ENCODE measurements around the gene OR2T29. TPM values are rescaled to one million over a fixed set of nuclear protein-coding genes. Genes with fewer than 3 reads are reported as not detected.
A peak's percentile ranks its signal among the peaks of the same experiment; 100 is the strongest.
"Not testable (repeated sequence)": the region's sequence is repeated elsewhere in the genome, so short reads cannot be mapped to it uniquely, and the experiment has no call there.

OR2T29 gene, protein sequence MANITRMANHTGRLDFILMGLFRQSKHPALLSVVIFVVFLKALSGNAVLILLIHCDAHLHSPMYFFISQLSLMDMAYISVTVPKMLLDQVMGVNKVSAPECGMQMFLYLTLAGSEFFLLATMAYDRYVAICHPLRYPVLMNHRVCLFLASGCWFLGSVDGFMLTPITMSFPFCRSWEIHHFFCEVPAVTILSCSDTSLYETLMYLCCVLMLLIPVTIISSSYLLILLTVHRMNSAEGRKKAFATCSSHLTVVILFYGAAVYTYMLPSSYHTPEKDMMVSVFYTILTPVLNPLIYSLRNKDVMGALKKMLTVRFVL
- not detected in 2 replicates for total RNA-seq (2014; rRNA removed; shearing (Covaris generic))

DNA sequence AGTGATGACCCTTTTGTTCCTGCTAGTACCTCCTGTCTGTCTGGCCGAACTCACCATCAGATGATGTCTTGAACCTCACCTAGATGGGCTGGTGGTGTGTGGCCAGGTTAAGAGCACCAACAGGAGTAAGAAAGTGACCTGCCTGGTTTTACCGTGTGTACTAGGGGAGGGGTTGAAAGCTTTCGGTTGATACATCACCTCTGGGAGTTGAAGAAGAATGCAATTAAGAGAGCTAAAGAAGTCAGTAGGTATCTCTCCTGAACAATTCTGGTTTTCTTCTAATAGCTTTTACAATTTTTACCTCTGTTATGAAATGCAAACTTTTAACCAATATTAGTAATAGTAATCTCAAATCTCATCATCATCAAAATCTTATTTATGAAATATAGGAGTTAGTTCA lies at the start of gene OR2T29:
TSS of gene OR2T29 (minus strand) at position 101 of the 400 bp plus-strand sequence. CDS start 3,281 bp downstream, outside the sequence.
- H3K4me3 ChIP-seq; DNase-seq; H3K9me3 ChIP-seq (replicated peaks); H3K4me1 ChIP-seq; H3K36me3 ChIP-seq; H3K27ac ChIP-seq; H3K27me3 ChIP-seq: not testable (repeated sequence)

DNA sequence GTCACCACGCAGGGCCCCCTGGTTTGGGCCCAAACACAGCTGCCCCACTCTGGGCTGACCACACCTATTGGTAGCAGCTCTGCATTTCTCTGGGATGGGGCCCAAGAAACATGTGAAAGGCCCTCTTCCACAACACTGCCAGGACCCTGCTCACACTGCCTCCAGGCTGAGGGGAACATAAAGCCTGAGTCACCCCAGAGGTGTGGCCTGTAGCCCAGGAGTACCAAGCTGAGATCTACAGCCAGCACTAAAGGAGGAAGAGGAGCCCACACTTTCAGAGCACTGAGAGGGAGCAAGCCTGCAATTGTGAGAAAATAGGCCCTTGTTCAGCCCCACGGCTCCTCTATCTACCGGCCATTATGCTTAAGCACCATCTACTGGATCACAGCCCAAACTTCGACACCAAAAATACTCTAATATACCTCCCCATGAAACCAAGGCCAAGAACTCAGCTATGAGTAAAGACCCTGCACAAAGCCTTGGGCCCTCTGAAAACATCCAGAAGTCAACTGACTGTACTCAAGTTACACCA lies 49.4 kb upstream of the OR2T29 start:
- DNase-seq, result no peak
- no peaks in the 10 kb centered on the region for H3K36me3 ChIP-seq
- no peak overlapping the region for H3K27ac ChIP-seq
- no peaks in the 10 kb centered on the region for H3K9me3 ChIP-seq (replicated peaks)
- no peak overlapping the region for H3K4me3 ChIP-seq
- H3K4me1 ChIP-seq, result no peaks in the 10 kb centered on the region
- H3K27me3 ChIP-seq, result no peaks in the 10 kb centered on the region

DNA sequence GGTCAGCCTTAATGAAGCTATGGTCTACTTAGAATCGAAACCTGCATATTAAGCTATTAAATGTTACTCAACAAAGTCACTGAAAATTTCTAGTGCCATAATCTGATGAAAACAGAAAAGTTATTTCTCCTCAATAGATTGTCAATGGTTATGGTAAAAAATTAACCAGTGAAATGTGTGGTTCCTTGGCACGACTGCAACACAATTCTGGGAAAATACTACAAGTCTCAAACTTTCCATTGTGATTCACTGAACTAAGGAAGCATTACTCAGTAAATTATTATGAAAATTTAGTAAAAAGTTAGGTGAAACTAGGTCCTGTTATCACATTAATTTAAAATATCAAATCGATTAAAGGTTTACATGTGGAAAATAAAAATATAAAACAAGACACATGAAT lies 47.7 kb upstream of the OR2T29 start:
- H3K4me1 ChIP-seq, result no peaks in the 10 kb centered on the region
- H3K27ac ChIP-seq, result no peak overlapping the region
- no peaks in the 10 kb centered on the region for H3K9me3 ChIP-seq (replicated peaks)
- DNase-seq, result no peak
- no peak overlapping the region for H3K4me3 ChIP-seq
- no peaks in the 10 kb centered on the region for H3K27me3 ChIP-seq
- H3K36me3 ChIP-seq, result no peaks in the 10 kb centered on the region

DNA sequence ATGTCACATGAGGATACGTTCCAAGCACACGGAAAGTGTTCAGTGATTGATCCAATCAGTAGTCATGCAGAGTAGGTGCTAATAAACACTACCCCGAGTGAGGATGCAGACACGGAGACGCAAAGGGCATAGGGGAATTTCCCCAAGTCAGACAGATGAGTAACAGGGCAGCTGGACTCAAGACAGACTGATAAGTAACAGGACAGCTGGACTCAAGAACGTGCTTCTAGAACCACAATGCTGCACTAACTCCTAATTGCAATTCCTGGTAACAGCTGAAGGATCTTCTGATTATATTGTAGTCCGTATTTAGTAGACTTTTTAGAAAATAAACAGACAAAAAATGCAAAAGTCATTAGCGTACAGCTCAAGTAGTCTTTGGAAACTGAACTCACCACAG lies 36.8 kb upstream of the OR2T29 start:
- Histone ChIP-seq H3K27ac (peak overlapping the region; percentile 36; the same call in 1 of the 2 replicates), H3K27me3 (no peaks in the 10 kb centered on the region), H3K4me3 (no peak overlapping the region), H3K4me1 (peaks cover 12% of the 10 kb centered on the region), H3K9me3 (replicated peaks) (no peaks in the 10 kb centered on the region), H3K36me3 (no peaks in the 10 kb centered on the region)
- peak in 1 of 2 experiments; percentile 38 for DNase-seq

DNA sequence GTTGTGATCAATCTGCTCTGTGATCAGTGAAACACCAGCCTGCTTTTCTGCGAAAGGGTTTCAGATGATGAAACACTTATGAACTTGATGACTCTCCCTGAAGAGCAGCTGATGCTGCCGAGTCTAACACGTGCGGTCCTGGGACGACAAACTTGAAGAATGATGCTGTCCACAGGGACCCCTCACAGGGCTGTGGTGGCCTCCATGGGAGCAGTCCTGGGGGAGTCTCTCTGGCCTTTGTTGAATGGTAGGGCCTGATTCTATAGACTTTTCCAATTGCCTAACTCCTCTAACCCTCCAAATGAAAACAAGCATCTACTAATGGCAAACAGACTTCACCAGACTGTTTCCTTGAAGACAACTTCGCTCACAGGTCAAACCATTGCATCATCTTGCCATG lies 35.0 kb upstream of the OR2T29 start, which contains the start of gene OR2T10:
TSS of gene OR2T10 (minus strand) at position 112 of the 400 bp plus-strand sequence. CDS start 3,932 bp downstream, outside the sequence.
- H3K27me3 ChIP-seq, result no peaks in the 10 kb centered on the region
- H3K9me3 ChIP-seq (replicated peaks), result no peaks in the 10 kb centered on the region
- H3K27ac ChIP-seq, result no peak within 1 kb of the TSS
- DNase-seq, result no peak
- H3K36me3 ChIP-seq, result no peaks in the 10 kb centered on the region
- H3K4me3 ChIP-seq, result no peak within 1 kb of the TSS
- peaks cover 12% of the 10 kb centered on the region for H3K4me1 ChIP-seq

DNA sequence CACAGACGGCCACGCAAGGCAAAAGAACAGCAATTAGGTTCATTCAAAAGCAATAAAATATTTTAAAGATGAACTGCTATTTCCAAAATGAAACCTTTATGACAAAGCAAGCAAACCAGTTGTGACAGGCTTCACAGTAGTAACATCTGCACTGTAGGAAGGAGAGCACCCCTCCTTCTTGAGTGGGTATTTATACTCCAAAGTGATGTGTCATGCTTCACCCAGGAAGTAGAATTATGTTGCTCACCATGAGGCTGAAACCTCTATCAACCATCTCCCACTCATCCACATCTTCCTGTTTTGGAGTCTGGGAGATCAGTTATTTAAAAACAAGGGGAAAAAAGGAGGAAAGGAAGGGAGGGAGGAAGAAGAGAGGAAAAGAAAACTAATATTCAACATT lies 34.0 kb upstream of the OR2T29 start:
- Histone ChIP-seq H3K27ac (no peak overlapping the region), H3K4me1 (peaks cover 12% of the 10 kb centered on the region), H3K4me3 (no peak overlapping the region), H3K27me3 (no peaks in the 10 kb centered on the region), H3K36me3 (no peaks in the 10 kb centered on the region), H3K9me3 (replicated peaks) (no peaks in the 10 kb centered on the region)
- no peak for DNase-seq

DNA sequence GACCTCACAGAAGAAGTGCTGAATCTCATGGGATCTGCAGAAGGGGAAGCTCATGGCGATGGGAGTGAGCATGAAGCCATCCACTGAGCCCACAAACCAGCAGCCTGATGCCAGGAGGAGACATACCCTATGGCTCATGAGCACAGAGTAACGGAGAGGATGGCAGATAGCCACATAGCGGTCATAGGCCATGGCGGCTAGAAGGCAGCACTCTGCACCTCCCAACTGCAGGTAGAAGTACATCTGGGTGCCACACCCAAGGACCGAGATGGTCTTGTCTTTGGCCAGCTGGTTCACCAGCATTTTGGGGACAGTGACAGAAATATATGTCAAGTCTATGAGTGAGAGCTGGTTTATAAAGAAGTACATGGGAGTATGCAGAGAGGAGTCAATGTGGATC lies 30.7 kb upstream of the OR2T29 start:
- no peak overlapping the region for H3K4me3 ChIP-seq
- H3K27me3 ChIP-seq, result no peaks in the 10 kb centered on the region
- H3K36me3 ChIP-seq, result no peaks in the 10 kb centered on the region
- H3K4me1 ChIP-seq, result no peaks in the 10 kb centered on the region
- no peak for DNase-seq
- H3K27ac ChIP-seq, result no peak overlapping the region
- H3K9me3 ChIP-seq (replicated peaks), result no peaks in the 10 kb centered on the region

DNA sequence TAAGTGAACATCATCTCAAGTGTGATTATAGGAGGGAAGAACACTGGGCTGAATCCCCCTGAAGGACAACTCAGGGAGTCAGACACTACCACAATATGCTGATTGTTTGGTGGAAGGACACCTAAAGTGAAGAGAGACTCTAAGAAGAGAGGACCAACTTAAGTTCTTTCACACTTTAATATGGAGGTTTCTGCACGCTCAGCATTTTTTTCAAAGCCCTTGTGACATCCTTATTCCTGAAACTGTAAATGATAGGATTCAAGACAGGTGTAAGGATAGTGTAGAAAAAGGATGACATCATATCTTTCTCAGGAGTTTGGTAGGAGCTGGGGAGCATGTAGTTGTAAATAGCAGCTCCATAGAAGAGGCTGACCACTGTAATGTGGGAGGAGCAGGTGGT lies 30.1 kb upstream of the OR2T29 start:
- Histone ChIP-seq H3K4me3 (no peak overlapping the region), H3K4me1 (no peaks in the 10 kb centered on the region), H3K27ac (no peak overlapping the region), H3K36me3 (no peaks in the 10 kb centered on the region), H3K9me3 (replicated peaks) (no peaks in the 10 kb centered on the region), H3K27me3 (no peaks in the 10 kb centered on the region)
- DNase-seq, result no peak

DNA sequence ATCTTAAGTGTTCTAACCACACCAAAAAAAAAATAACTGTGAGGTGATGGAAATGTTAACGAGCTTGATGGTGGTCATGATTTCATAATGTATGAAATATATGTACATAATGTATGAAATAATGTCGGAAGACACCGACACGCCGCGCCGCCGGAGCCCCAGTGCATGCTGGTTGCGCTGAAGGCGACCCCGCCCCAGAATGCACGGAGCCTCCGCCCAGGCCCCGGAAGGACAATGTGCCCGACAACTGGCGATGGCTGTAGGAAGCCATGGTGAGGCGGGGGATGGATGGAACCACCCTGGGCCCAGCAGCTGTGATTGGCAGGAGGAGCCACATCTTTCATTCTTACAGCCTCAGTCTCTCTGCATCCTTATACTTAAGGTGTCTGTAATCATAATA lies 27.5 kb upstream of the OR2T29 start:
- DNase-seq, result no peak
- Histone ChIP-seq H3K4me3 (no peak overlapping the region), H3K27me3 (no peaks in the 10 kb centered on the region), H3K4me1 (no peaks in the 10 kb centered on the region), H3K9me3 (replicated peaks) (no peaks in the 10 kb centered on the region), H3K27ac (no peak overlapping the region), H3K36me3 (no peaks in the 10 kb centered on the region)

DNA sequence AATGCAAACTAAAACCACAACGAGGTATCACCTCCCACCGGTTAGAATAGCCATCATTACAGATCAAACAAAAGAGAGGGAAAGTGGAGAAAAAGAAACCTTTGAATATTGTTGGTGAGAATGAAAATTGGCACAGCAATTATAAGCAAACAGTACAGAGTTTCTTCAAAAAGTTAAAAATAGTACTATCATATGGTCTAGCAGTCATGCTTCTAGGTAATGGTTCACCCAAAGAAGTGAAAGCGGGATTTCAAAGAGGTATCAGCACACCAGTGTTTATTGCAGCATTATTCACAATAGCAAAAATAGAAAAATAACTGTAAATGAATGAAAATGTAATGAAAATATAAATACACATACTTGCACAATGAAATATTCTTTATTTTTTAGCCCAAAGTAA lies 26.8 kb upstream of the OR2T29 start:
- Histone ChIP-seq H3K36me3 (no peaks in the 10 kb centered on the region), H3K4me3 (no peak overlapping the region), H3K27me3 (no peaks in the 10 kb centered on the region), H3K9me3 (replicated peaks) (no peaks in the 10 kb centered on the region), H3K27ac (no peak overlapping the region), H3K4me1 (no peaks in the 10 kb centered on the region)
- no peak for DNase-seq

DNA sequence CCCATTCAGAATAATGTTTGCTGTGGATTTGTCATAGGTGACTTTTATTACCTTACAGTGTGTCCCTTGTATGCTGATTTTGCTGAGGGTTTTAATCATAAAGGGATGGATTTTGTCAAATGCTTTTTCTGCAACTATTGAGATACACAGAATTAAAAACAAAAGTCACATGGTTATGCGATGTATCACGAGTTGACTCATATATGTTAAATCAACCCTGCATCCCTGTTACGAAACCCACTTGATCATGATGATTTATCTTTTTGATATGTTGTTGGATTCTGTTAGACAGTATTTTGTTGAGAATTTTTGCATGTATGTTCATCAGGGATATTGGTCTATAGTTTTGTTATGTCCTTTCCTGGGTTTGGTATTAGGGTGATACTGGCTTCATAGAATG lies 22.7 kb upstream of the OR2T29 start:
- H3K27me3 ChIP-seq, result no peaks in the 10 kb centered on the region
- no peak overlapping the region for H3K27ac ChIP-seq
- no peaks in the 10 kb centered on the region for H3K36me3 ChIP-seq
- H3K9me3 ChIP-seq (replicated peaks), result no peaks in the 10 kb centered on the region
- no peak overlapping the region for H3K4me3 ChIP-seq
- no peak for DNase-seq
- H3K4me1 ChIP-seq, result no peaks in the 10 kb centered on the region

DNA sequence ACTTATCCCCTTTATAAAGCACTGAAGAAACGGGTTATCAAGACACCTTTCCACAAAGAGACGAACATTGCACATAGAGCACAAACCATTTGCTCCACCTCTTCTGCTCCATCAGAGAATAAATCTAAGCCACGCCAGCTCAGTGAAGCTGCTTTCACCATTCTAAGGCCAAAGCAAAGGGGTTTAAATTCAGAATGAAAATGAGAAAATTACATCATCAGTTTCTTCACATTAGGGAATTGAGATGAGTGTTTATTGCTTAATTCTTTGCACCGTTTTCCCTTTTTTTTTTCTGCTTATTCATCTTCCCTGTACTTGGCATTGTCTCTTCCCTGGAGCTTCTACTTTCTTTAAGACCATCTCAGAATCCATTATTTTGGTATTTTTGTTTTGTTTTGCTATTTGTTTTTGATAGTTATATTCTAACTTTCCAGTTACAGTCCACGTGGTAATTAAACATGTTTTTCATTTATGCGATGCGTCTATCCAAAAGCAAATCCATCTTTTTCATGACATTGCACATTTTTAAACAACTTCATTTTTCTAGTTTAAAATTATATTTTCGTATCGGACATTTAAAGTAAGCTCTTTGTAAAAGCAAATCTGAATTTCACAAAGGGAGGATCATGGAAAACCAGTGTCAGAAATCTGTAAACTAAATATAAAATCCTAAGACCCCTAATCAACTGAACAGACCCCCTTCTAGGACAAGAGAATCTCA lies 13.8 kb upstream of the OR2T29 start:
- H3K4me3 ChIP-seq, result no peak overlapping the region
- no peak overlapping the region for H3K27ac ChIP-seq
- no peak for DNase-seq
- H3K36me3 ChIP-seq, result no peaks in the 10 kb centered on the region
- H3K9me3 ChIP-seq (replicated peaks), result no peaks in the 10 kb centered on the region
- H3K27me3 ChIP-seq, result no peaks in the 10 kb centered on the region
- H3K4me1 ChIP-seq, result no peaks in the 10 kb centered on the region

DNA sequence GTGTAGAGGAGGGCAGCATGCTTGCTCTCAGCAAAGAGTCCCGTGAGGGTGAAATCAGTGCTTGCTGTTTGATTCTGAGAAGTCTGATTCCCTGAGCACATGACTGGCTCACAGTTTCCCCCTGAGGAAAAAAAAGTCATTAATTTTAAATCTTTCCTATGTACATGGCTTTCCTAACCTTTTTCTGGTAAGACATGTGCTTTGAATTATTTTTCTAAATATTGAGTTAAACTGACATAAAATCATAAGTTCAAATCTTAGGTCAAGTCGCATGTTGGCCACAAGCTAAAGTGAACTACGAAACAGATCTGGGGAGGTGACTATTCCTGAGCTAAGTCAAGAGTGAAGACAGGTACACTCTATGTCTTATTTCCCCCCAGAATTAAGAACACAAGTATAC lies 12.1 kb upstream of the OR2T29 start, which contains the start of gene OR2T34:
TSS of gene OR2T34 (minus strand) at position 101 of the 400 bp plus-strand sequence. CDS start at position 101, 0 bp downstream.
- H3K27me3 ChIP-seq; DNase-seq; H3K4me1 ChIP-seq; H3K9me3 ChIP-seq (replicated peaks); H3K4me3 ChIP-seq; H3K27ac ChIP-seq; H3K36me3 ChIP-seq: not testable (repeated sequence)

DNA sequence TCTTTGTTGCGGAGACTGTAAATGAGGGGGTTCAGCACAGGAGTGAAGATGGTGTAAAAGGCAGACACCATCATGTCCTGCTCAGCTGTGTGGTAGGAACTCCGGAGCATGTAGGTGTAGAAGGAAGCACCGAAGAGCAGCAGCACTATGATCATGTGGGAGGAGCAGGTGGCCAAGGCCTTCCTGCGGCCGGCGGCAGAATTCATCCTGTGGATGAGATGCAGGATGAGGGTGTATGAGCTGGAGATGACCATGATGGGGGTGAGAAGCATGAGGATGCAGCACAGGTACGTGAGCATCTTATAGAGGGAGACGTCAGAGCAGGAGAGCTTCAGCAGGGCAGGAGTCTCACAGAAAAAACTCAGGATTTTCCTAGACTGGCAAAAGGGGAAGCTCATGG lies 11.3 kb upstream of the OR2T29 start:
- H3K4me3 ChIP-seq; DNase-seq; H3K27ac ChIP-seq; H3K27me3 ChIP-seq; H3K9me3 ChIP-seq (replicated peaks); H3K36me3 ChIP-seq; H3K4me1 ChIP-seq: not testable (repeated sequence)

DNA sequence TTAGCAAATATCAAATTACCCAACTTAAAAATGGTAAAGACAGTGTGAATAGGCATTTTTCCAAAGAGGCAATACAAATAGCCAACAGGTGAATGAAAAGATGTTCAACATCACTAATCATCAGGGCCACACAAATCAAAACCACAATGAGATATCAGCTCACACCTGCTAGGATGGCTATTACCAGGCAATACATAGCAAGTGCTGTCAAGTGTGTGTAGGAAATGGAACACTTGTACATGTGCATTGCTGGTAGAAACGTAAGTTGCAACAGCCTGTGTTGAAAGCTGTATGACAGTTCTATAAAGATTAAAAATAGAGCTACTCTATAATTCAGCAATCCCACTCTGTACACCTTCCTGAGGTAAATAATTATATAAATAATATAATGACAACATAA lies 9.5 kb upstream of the OR2T29 start:
- H3K27me3 ChIP-seq, DNase-seq, H3K4me3 ChIP-seq: not testable (repeated sequence)

More for the DNA sequence above, 9.5 kb upstream of the OR2T29 start:
- H3K4me1 ChIP-seq; H3K27ac ChIP-seq; H3K9me3 ChIP-seq (replicated peaks); H3K36me3 ChIP-seq: not testable (repeated sequence)
